HG02981 (cell line): ENCODE measurements around the gene DISP3.

Experiments used
- ATAC-seq: cut with Tn5 transposase; IDR thresholded peaks from one replicate; pipeline ENCODE4 v1.9.1; 2021; ENCODE audit warnings: mild to moderate bottlenecking, moderate library complexity; ENCODE audit not compliant: unreplicated experiment

Gene DISP3

DNA sequence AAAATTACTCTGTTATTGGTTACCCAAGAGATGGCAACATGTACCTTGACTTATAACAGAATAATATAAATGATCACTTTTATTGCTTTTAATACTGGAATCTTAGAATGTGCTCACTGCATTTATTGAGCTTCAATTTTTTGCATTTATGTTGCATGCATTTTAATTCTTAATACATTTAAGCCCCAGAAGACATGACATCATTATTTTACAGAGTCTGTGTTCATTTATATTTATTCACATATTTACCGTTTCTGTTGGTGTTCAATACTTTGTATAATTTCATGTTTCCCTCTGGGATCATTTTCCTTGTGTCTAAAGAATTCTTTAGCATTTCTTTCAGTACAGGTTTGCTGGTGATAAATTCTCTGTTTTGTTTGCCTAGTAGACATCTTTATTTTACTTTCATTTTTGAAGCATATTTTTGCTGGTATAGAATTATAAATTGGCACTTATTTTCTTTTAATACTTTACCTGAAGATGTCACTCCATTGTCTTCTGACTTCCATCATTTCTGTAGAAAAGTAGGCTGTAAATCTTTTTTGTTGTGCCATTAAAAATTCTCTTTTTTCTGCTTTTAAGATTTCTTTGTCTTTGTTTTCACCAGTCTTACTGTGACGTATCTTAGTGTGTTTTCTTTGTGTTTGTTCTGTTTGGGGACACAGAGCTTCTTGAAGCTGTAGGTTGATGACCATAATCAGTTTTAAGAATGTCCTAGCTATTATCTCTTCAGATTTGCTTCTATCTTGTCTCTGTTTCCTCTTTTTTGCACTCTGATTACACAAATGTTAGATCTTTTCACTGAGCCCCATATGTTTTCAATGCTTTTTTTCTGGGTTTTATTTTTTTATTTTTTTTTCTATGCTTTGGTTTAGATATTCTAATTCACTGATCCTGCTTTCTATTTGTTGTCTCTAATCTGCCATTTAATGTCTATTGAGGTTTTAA, 26.9 kb downstream of the DISP3 start:
- no peak for ATAC-seq

DNA sequence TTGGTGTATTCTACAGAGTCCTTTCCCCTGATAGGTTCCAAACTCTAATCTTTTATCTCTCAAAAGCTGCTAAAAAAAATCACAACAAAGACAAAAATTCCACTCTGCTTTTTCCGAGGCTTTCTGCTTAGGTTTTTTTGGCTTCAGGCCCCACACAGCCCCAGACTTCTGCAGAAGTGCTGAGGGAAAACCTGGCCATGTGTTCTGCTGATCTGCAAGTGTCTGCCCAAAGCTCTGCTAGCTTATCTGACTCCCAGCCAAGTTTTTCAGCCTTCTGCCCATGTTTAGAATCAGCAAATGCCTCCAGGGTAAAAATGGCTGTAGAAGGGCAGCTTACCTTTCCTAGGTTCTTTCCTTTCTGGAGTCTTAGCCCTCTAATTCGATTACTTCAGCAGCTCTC, 28.4 kb downstream of the DISP3 start:
- ATAC-seq = no peak

DNA sequence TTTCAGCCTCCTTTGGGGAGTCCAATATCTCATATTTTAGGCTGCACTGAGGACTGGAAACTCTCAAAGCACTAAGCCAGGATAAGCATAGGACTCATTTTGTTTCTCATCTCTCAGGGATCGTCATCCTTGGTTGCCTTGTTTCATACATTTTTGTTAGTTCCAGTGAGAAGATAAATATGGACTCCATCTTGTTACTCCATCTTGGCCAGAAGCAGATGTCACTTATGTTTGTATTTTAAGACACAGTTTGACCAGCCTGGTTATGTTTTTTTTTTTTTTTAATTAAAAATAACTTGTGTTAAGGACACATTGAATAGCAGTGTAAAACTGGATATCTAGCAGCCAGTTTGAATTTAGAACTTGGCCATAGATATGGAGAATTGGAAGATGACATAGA, 34.7 kb downstream of the DISP3 start:
- ATAC-seq = no peak

DNA sequence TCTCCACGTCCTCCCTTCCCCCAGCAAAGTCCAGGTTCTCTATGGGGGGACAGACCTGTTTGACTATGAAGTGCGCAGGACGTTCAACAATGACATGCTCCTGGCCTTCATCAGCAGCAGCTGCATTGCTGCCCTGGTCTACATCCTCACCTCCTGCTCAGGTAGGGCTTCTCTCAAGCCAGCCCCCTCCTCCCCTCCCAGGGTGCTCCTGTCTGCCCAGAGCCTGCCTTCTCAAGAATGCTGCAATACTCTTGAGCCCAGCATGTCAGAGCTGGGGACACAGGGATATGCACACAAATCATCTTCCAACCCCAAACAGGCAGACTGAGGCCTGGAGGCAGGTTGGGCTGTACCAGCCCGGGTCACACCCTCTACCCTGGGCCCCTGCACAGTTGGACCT, 35.4 kb downstream of the DISP3 start:
- no peak for ATAC-seq

DNA sequence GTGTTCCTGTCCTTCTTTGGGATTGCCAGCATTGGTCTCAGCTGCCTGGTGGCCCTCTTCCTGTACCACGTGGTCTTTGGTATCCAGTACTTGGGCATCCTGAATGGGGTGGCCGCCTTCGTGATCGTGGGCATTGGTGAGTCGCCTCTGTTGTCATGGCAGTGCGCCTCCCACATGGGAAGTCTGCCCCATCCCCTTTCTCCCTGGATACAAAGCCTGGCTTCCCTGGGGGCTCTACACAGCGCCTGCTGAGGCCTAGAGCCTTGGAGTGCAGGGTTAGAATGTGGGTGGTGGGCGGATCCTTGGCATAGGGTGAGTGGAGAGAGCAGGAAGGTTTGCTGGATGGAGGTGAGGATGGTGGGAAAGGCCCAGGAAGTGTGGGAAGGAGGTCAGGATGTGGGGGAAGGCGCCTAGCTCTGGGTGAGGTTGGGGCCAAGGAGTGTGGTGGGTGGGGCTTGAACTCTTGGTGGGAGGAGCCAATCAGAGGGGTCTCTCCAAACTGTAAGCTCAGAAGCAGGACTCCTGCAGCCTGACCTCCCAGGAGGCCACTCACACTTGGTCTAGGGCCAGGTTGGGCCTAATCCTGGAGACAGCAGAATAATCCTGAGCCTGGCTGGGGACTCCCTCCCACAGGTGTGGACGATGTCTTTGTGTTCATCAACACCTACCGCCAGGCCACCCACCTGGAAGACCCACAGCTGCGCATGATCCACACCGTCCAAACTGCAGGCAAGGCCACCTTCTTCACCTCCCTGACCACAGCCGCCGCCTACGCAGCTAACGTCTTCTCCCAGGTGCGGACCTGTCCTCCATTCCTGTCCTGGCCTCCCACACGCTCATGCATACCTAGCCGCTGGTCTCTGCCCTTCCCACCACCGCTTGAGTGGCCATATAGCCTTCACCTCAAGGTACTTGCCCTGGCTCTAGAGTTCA, 36.7 kb downstream of the DISP3 start:
- ATAC-seq = no peak

DNA sequence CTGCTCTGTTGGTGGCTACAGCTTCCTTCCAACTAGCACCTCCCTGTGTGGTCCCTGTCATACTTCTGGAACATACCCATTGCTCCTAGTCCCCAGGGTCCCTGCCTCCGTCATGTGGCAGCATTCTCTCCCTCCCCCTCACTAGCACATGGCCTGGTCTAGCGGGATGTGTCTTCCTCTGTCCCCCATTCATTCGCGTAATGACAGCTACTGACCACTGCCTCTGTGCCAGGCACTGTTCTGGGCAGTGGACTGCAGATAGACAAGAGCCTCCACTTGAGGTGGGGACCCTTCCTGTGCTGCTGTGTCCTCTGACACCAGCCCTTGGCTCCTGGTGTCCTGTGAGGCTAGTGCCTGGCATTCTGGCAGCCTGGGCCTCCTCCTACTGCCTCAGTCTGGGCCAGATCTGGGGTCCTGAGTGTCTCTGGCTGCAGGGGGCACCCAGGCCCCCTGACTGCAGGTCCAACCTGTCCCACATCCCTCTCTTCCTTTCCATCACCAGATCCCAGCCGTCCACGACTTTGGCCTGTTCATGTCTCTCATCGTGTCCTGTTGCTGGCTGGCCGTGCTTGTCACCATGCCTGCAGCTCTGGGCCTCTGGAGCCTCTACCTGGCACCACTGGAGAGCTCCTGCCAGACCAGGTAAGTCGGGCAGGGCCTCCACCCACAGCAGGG, 38.1 kb downstream of the DISP3 start:
- ATAC-seq = no peak

DNA sequence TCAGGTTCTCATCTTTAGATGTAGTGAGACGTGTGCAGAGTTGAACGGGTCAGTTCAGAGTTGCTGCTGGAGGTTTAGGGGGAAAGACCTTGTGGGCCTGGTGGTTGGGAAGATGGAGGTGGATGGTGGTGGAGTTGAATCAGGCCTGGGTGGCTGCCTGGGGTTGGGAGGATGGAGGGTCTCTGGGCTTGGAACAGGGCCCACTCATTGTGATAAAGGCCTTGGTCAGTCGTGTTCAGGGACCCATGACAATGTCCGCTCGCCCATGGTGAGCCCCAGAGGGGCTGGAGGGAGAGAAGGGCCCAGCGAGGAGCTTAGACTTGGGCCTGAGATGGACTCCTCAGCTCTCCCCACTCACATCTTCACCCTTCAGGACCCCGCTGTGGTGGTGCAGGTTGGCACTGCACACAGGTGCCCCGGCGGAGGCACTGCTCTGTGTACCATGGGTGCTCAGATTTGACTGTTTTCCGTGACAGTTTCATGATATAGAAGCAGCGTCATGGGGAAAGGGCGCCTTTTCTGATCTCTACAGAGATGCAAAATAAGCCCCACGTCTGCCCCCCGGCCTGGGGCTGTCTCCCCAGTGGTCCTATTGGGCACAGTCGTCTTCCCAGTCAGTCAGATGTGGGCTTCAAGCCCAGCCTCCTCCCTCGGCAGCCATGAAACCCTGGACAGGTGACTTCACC, 39.2 kb downstream of the DISP3 start:
- no peak for ATAC-seq

DNA sequence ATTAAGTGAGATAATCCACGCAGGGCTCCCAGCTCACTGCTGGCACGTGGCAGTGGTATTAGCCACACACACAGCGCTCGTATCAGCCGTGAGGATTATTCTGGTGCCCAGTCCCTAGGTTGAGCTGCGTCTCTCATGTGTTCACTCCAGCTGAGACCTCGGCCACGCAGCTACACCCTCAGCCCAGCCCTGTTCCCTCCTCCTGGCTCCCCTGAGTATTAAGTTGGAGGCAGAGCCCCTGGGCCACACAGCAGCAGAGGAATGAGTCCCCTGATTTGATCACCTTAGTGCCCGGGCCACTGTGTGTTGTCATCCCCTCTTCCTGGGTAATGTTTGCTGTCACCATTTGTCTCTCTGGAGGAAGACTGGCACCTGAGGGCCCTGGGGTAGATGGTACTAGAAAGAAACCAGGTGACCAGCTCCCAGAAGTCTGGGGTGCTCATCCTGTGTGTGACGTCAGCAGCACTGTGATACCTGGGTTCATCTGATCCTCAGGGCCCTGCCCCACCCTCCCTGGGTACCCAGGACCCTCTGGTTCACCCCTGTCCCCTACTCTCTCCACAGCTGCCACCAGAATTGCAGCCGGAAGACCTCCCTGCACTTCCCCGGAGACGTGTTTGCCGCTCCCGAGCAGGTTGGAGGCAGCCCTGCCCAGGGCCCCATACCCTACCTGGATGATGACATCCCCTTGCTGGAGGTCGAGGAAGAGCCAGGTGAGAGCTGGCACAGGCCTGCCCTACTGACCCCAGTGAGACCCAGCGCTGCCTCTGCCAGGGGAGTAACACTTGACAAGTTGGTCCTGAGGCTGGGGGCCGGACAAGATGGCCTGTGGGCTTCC, 40.1 kb downstream of the DISP3 start:
- no peak for ATAC-seq

DNA sequence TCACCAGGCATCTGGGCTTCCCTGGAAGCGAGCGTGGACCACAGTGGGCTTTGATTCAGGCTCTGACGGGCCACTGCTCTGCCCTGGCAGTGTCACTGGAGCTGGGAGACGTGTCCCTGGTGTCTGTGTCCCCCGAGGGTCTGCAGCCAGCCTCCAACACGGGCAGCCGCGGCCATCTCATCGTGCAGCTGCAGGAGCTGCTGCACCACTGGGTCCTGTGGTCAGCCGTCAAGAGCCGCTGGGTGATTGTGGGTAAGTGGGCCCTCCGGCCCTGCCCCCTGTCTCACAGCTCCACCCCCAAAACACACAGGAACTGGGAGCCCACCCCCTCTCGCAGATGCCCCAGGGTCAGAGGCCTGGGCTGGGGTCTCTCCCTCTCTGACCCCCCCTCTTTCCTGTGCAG, 40.7 kb downstream of the DISP3 start:
- ATAC-seq = no peak

DNA sequence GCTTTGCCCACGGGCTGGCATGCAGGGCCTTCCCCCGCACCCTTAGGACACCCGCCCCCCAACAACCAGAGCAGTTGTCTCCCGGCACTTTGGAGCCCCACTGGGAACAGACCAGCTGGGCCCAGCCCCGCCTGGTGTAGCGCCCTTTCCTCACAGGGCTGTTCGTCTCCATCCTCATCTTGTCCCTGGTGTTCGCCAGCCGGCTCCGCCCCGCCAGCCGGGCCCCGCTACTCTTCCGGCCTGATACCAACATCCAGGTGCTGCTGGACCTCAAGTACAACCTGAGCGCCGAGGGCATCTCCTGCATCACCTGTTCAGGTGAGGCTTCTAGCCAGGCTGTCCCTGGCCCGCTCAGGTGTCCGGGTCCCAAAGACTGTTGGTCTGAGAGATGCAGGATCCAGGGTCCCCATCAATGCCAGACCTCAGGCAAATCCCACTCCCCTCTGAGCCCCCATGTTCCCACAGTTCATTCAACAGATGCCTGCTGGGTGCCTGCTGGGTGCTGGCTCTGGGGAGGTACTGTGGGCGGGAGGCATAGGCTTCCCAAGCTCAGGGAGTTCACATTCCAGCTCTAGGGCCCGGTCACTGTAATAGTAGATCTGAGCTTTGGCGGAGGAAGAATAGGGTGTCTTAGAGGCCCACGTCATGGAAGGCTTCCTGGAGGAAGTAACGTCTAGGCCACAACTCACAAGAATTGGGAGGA, 41.7 kb downstream of the DISP3 start:
- ATAC-seq = no peak

DNA sequence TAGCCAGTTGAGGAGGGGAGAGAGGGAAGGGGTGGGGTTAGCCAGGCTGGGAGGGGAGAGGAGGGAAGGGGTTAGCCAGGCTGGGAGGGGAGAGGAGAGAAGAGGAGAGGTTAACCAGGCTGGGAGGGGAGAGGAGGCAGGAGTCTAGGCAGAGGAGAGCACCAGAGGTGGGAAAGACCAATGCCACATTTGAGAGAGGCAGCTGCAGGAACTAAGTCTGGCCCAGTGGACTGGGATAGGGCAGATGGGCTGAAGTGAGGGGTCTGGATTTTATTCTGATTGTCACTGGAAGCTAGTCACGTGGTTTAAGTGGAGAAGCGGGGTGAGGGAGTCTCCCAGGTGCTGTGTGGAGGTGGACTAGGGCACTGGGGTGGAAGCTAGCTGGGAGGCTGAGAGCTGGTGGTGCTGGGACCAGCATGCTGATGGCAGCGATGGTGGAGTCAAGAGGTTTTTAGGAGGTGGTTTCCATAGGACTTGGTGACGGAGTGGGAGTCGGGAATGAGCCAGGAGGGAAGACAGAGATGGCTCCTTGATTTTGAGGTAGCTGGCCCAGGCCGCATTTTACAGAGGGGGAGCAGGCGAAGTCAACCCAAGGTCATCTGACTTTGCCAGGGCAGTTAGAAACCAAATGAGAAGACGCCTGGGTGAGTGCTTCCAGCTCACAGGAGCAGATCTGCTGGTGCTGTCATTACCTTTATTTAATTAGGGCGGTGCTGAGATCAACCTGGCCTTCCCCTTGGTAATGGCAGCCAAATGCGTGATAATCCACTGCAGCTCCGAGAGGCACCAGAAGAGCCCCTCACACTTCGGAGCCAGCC, 42.8 kb downstream of the DISP3 start:
- ATAC-seq = no peak

DNA sequence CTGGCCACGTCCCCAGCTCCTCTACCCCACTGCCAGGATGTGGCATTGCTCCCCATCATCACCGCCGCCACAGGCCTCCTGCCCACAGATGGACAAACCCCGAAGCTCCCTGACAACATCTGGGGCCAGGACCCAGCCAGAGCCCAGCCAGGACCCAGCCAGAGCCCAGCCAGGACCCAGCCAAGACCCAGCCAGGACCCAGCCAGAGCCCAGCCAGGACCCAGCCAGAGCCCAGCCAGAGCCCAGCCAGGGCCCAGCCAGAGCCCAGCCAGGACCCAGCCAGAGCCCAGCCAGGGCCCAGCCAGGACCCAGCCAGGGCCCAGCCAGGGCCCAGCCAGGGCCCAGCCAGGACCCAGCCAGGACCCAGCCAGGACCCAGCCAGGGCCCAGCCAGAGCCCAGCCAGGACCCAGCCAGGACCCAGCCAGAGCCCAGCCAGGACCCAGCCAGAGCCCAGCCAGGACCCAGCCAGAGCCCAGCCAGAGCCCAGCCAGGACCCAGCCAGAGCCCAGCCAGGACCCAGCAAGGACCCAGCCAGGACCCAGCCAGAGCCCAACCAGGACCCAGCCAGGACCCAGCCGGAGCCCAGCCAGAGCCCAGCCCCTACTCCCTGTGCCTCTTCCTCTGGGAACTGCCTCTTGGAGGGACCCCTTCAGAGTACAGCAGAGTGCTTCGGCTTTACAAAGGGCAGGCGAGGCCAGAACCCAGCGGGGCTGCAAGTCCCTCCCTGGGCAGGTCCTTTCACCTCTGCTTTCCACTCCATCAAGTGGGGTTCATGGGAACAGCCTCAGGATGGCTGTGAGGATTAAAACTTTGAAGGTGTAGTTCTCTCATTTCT, 43.7 kb downstream of the DISP3 start:
- no peak for ATAC-seq

DNA sequence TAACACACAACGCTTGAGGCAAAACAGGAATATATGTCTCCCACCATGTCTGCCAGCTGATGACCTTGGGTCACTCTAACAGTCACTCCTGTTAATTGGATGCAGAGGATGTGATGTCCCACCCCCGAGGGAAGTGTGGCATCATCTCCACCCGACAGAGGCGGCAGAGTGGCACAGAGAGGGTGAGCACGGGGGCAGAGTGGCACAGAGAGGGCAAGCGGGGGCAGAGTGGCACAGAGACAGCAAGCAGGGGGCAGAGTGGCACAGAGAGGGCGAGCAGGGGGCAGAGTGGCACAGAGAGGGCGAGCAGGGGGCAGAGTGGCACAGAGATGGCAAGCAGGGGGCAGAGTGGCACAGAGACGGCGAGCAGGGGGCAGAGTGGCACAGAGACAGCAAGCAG, 44.3 kb downstream of the DISP3 start:
- no peak for ATAC-seq

DNA sequence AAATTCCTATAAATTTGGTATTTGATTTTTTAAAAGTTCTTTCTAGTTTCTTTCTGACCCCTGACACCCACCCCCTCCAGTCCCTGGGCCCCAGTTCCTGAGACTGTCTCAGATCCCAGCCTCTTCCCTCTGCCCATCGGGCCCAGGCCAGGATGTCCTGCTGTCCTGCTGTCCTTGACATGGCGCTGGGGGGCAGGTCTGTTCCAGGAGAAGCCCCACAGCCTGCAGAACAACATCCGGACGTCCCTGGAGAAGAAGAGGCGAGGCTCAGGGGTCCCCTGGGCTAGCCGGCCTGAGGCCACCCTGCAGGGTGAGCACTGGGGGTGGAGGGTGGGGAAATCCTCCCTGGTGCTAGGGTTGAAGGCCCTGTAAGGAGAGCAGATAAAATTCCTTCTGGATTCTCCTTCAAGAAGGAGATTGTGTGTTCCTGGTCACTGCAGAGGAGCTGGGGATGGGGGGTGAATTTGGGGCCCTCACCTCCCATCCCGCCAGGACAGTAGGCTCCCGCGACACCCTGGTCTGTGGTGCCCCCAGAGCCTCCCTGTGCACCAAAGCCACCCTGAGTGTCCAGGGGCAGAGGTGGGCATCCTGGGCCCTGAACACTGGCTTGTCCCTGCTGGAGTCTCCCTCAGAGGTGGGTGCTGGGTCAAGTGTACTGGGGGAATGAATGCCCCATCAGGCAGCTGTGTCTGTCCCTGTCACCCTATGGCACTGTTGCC, 45.0 kb downstream of the DISP3 start:
- no peak for ATAC-seq

DNA sequence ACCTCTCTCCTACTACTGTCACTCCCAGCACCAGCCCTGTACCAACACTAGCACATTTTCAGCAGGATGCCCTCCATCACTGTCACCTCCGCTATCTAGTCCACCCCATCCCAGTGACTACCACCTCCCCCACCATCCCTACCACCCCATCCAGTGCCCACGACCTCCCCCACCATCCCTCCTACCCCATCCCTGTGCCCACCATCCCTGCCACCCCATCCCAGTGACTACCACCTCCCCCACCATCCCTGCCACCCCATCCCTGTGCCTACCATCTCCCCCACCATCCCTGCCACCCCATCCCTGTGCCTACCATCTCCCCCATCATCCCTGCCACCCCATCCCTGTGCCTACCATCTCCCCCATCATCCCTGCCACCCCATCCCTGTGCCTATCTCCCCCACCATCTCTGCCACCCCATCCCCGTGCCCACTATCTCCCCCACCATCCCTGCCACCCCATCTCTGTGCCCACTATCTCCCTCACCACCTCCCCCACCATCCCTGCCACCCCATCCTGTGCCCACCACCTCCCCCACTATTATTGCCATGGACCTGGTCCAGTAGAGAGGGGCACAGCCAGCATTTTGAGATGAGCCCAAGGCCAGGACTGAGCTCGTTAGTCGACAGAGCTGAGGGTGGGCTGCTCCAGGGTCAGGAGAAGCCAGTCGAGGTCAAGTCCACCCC, 45.7 kb downstream of the DISP3 start:
- no peak for ATAC-seq

DNA sequence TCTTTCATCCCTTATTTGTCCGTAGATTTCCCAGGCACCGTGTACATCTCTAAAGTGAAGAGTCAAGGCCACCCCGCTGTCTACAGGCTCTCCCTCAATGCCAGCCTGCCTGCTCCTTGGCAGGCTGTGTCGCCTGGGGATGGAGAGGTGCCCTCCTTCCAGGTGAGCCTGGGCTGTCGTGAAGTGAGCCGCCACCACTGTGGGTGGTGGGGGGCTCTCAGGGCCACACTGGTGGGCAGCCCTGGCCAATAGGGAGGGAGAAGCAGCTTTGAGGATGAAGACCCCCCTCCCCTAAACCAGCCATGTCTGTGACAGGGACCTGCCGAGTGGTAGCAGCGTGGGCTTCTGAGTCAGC, 46.2 kb downstream of the DISP3 start:
- ATAC-seq = no peak
